Measurements from ENCODE around the gene CNNM4. TPM values are rescaled to one million over a fixed set of nuclear protein-coding genes. Genes with fewer than 3 reads are reported as not detected.

The CNNM4 gene
- total and polyA plus RNA-seq, 4 donors, result 0.82 to 2.3 (median 2.1) TPM

DNA sequence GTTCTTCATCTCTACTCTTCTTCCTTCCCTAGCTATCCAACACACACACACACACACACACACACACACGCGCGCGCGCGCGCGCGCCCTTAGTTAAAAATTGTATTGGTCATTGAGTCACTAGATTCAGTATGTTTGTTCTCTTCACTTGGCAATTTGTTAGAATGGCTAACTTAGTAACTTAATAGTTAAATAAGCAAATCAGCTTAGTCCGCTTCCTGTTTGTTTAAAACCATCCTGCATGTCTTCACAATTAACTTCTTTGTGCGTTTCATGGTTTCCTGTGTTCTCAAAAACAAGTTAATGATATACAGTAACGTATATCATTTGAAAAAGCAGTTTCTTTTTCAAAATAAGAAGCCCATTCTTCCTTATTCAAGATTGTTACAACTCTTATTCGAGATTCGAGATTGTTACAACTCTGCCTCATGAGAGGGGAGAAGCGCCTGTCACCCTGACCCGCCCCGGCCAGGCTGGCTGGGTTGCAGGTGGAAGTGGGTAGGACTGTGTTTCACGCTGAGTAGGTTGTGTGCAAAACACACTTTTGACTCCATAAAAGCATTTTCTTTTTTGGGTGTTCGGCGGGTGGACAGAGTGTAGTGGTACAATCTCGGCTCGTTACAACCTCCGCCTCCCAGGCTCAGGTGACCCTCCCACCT, 45.9 kb downstream of the CNNM4 start:
- DNase-seq (ENCODE audit: low spot score), result no peak
- Histone ChIP-seq H3K36me3 (ENCODE audit: control insufficient read depth in 4 of 4, insufficient read depth in 3 of 4, low read depth in 1 of 4, low read length in 3 of 4) (no peaks in the 10 kb centered on the region), H3K9ac (ENCODE audit: low read depth in 1 of 2, low read length in 2 of 2) (no peak overlapping the region), H3K27ac (ENCODE audit: low read depth in 1 of 2, low read length in 2 of 2) (peak overlapping the region in 1 of 2 donors; percentile 38), H3K4me1 (ENCODE audit: control insufficient read depth in 4 of 4, insufficient read depth in 4 of 4, low read length in 3 of 4) (peaks cover 0 to 6% (median 2%) of the 10 kb centered on the region in 4 donors), H3K27me3 (ENCODE audit: control insufficient read depth in 4 of 4, insufficient read depth in 4 of 4, low read length in 3 of 4) (no peaks in the 10 kb centered on the region), H3K9me3 (ENCODE audit: control insufficient read depth in 4 of 4, low read length in 3 of 4) (no peaks in the 10 kb centered on the region), H3K4me3 (ENCODE audit: low read depth in 1 of 3, low read length in 3 of 3) (no peak overlapping the region)
- 82% methylated on average over 23 of the region's 23 CpGs for WGBS
- TF ChIP-seq, protein P1, sequence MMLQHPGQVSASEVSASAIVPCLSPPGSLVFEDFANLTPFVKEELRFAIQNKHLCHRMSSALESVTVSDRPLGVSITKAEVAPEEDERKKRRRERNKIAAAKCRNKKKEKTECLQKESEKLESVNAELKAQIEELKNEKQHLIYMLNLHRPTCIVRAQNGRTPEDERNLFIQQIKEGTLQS (IDR thresholded peaks at IDR 0.05), result no peak
- TF ChIP-seq SP1 (IDR thresholded peaks at IDR 0.05) (no peak), RXRA (IDR thresholded peaks at IDR 0.05) (no peak), HNF4G (IDR thresholded peaks at IDR 0.05) (no peak), GABPA (IDR thresholded peaks at IDR 0.05 in 1 of 2, conservative IDR thresholded peaks at IDR 0.05 in 1 of 2) (no peak), NR2F2 (IDR thresholded peaks at IDR 0.05) (no peak), TAF1 (conservative IDR thresholded peaks at IDR 0.05) (no peak), YY1 (IDR thresholded peaks at IDR 0.05) (no peak), HNF4A (conservative IDR thresholded peaks at IDR 0.05) (no peak)
- TF ChIP-seq, protein P2, sequence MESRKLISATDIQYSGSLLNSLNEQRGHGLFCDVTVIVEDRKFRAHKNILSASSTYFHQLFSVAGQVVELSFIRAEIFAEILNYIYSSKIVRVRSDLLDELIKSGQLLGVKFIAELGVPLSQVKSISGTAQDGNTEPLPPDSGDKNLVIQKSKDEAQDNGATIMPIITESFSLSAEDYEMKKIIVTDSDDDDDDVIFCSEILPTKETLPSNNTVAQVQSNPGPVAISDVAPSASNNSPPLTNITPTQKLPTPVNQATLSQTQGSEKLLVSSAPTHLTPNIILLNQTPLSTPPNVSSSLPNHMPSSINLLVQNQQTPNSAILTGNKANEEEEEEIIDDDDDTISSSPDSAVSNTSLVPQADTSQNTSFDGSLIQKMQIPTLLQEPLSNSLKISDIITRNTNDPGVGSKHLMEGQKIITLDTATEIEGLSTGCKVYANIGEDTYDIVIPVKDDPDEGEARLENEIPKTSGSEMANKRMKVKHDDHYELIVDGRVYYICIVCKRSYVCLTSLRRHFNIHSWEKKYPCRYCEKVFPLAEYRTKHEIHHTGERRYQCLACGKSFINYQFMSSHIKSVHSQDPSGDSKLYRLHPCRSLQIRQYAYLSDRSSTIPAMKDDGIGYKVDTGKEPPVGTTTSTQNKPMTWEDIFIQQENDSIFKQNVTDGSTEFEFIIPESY (IDR thresholded peaks at IDR 0.05), result no peak

DNA sequence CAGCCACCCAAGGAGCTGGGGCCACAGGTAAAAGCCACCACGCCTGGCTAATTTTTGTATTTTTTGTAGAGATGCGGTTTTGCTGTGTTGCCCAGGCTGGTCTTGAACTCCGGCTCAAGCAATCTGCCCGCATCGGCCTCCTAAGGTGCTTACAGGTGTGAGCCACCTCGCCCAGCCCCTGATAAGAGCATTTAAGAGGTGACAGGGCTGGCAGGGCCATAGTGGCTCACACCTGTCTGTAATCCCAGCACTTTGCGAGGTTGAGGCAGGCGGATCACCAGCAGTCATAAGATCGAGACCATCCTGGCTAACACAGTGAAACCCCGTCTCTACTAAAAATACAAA, 46.4 kb downstream of the CNNM4 start:
- no peak for DNase-seq (ENCODE audit: low spot score)
- no peaks in the 10 kb centered on the region for H3K27me3 ChIP-seq (ENCODE audit: control insufficient read depth in 4 of 4, insufficient read depth in 4 of 4, low read length in 3 of 4)
- no peak overlapping the region for H3K4me3 ChIP-seq (ENCODE audit: low read depth in 1 of 3, low read length in 3 of 3)
- no peak overlapping the region for H3K9ac ChIP-seq (ENCODE audit: low read depth in 1 of 2, low read length in 2 of 2)
- 96% methylated on average over 10 of the region's 10 CpGs for WGBS
- no peaks in the 10 kb centered on the region for H3K36me3 ChIP-seq (ENCODE audit: control insufficient read depth in 4 of 4, insufficient read depth in 3 of 4, low read depth in 1 of 4, low read length in 3 of 4)
- peaks cover 0 to 6% (median 2%) of the 10 kb centered on the region in 4 donors for H3K4me1 ChIP-seq (ENCODE audit: control insufficient read depth in 4 of 4, insufficient read depth in 4 of 4, low read length in 3 of 4)
- peak overlapping the region in 1 of 2 donors; percentile 38 for H3K27ac ChIP-seq (ENCODE audit: low read depth in 1 of 2, low read length in 2 of 2)
- H3K9me3 ChIP-seq (ENCODE audit: control insufficient read depth in 4 of 4, low read length in 3 of 4), result no peaks in the 10 kb centered on the region
- TF ChIP-seq GABPA (IDR thresholded peaks at IDR 0.05 in 1 of 2, conservative IDR thresholded peaks at IDR 0.05 in 1 of 2) (no peak), RXRA (IDR thresholded peaks at IDR 0.05) (no peak), SP1 (IDR thresholded peaks at IDR 0.05) (no peak), HNF4G (IDR thresholded peaks at IDR 0.05) (no peak)
- TF ChIP-seq, protein P3, sequence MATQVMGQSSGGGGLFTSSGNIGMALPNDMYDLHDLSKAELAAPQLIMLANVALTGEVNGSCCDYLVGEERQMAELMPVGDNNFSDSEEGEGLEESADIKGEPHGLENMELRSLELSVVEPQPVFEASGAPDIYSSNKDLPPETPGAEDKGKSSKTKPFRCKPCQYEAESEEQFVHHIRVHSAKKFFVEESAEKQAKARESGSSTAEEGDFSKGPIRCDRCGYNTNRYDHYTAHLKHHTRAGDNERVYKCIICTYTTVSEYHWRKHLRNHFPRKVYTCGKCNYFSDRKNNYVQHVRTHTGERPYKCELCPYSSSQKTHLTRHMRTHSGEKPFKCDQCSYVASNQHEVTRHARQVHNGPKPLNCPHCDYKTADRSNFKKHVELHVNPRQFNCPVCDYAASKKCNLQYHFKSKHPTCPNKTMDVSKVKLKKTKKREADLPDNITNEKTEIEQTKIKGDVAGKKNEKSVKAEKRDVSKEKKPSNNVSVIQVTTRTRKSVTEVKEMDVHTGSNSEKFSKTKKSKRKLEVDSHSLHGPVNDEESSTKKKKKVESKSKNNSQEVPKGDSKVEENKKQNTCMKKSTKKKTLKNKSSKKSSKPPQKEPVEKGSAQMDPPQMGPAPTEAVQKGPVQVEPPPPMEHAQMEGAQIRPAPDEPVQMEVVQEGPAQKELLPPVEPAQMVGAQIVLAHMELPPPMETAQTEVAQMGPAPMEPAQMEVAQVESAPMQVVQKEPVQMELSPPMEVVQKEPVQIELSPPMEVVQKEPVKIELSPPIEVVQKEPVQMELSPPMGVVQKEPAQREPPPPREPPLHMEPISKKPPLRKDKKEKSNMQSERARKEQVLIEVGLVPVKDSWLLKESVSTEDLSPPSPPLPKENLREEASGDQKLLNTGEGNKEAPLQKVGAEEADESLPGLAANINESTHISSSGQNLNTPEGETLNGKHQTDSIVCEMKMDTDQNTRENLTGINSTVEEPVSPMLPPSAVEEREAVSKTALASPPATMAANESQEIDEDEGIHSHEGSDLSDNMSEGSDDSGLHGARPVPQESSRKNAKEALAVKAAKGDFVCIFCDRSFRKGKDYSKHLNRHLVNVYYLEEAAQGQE (IDR thresholded peaks at IDR 0.05), result no peak
